NCI-H1417 (cell line): ENCODE measurements around the gene PRKN.
A peak's percentile ranks its signal among the peaks of the same experiment; 100 is the strongest.

Experiments
- DNase-seq, 3 experiments: peaks; one replicate each; lab custom pipeline; 2025; lab: John Stamatoyannopoulos, UW

PRKN gene

GRCh38 chr6:161803131-161803530, 924.4 kb downstream of the PRKN start:
- DNase-seq: no peak

- DNase-seq: no peak
Measured at GRCh38 chr6:161802231-161802630, 925.3 kb downstream of the PRKN start.

- DNase-seq: no peak
Measured at GRCh38 chr6:161798844-161799394, 928.6 kb downstream of the PRKN start.

GRCh38 chr6:161796681-161797080, 930.9 kb downstream of the PRKN start:
- no peak for DNase-seq

- DNase-seq: no peak
Measured at GRCh38 chr6:161792851-161793493, 934.6 kb downstream of the PRKN start.

GRCh38 chr6:161788531-161788930, 939.0 kb downstream of the PRKN start:
- no peak for DNase-seq

- DNase-seq: no peak
Measured at GRCh38 chr6:161772176-161772575, 955.4 kb downstream of the PRKN start.

- no peak for DNase-seq
Measured at GRCh38 chr6:161761966-161762365, 965.6 kb downstream of the PRKN start.

GRCh38 chr6:161755080-161755479, 972.5 kb downstream of the PRKN start:
- DNase-seq: no peak

GRCh38 chr6:161750686-161751085, 976.9 kb downstream of the PRKN start:
- no peak for DNase-seq

- no peak for DNase-seq
Measured at GRCh38 chr6:161749576-161749975, 978.0 kb downstream of the PRKN start.

GRCh38 chr6:161748535-161749416, 978.8 kb downstream of the PRKN start:
- DNase-seq: peak in 1 of 3 experiments; percentile 30

- DNase-seq: no peak
Measured at GRCh38 chr6:161747506-161747905, 980.1 kb downstream of the PRKN start.

GRCh38 chr6:161745594-161746141, 981.9 kb downstream of the PRKN start:
- peak in 2 of 3 experiments; percentile 43 to 81 for DNase-seq

GRCh38 chr6:161745128-161745527, 982.4 kb downstream of the PRKN start:
- DNase-seq: no peak

GRCh38 chr6:161744211-161745067, 983.1 kb downstream of the PRKN start:
- DNase-seq: peak in 1 of 3 experiments; percentile 53

GRCh38 chr6:161743509-161744178, 983.9 kb downstream of the PRKN start:
- DNase-seq: no peak

- DNase-seq: no peak
Measured at GRCh38 chr6:161740486-161740885, 987.1 kb downstream of the PRKN start.

GRCh38 chr6:161736781-161737292, 990.7 kb downstream of the PRKN start:
- peak in 2 of 3 experiments; percentile 57 to 73 for DNase-seq

- DNase-seq: peak in 1 of 3 experiments; percentile 32
Measured at GRCh38 chr6:161736326-161736725, 991.2 kb downstream of the PRKN start.

GRCh38 chr6:161732594-161732993, 995.0 kb downstream of the PRKN start:
- no peak for DNase-seq
